Measurements from ENCODE around the gene VPS72. TPM values are rescaled to one million over a fixed set of nuclear protein-coding genes. Genes with fewer than 3 reads are reported as not detected.

VPS72 gene
- total and polyA plus RNA-seq, 2 of the 13 experiments (the other 11 are each of a cell fraction or from before 2014, with no cell fraction given): 33.7 to 34.5 TPM

DNA sequence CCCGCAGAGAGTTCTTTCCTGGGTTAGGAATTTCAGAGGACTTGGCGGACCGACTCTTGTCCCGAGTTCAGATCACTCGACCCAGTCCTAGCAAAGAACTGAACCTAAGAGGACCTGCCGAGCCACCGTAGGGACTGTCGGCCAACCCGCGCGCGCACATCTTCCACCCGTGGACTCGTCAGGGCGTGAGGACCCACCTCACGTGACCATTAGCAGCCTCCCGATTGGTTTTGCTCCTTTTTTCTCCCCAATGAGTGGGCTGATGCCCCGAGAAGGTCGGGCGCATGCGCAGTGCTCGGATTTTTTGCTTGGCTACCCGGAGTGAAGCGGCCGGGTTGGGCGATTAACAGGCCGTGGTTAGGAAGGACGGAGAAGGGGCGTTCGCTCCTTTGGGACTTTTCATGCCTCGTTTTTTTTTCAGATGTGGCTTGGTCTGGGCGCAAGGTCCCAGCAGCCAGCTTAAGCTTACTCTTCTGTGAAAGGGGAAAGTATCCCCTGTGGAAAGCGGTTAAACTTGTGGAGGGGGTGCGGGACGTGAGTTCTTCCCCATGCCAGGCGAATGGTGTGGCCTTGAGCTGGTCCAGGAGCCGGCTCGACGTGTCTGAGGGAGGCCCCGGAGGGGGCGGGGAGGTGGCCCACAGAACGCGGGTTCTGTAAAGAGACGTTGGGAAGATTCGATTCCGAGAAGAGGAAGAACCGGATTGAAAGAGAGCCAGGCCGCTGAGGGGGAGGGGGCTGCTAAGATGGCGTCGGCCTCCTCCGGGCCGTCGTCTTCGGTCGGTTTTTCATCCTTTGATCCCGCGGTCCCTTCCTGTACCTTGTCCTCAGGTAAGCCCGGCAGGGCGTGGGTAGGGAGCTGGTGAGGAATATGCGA is 8.5 kb upstream of the VPS72 start, which contains the start of gene PIP5K1A (continued):
- TF ChIP-seq, protein P1, sequence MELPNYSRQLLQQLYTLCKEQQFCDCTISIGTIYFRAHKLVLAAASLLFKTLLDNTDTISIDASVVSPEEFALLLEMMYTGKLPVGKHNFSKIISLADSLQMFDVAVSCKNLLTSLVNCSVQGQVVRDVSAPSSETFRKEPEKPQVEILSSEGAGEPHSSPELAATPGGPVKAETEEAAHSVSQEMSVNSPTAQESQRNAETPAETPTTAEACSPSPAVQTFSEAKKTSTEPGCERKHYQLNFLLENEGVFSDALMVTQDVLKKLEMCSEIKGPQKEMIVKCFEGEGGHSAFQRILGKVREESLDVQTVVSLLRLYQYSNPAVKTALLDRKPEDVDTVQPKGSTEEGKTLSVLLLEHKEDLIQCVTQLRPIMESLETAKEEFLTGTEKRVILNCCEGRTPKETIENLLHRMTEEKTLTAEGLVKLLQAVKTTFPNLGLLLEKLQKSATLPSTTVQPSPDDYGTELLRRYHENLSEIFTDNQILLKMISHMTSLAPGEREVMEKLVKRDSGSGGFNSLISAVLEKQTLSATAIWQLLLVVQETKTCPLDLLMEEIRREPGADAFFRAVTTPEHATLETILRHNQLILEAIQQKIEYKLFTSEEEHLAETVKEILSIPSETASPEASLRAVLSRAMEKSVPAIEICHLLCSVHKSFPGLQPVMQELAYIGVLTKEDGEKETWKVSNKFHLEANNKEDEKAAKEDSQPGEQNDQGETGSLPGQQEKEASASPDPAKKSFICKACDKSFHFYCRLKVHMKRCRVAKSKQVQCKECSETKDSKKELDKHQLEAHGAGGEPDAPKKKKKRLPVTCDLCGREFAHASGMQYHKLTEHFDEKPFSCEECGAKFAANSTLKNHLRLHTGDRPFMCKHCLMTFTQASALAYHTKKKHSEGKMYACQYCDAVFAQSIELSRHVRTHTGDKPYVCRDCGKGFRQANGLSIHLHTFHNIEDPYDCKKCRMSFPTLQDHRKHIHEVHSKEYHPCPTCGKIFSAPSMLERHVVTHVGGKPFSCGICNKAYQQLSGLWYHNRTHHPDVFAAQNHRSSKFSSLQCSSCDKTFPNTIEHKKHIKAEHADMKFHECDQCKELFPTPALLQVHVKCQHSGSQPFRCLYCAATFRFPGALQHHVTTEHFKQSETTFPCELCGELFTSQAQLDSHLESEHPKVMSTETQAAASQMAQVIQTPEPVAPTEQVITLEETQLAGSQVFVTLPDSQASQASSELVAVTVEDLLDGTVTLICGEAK (IDR thresholded peaks at IDR 0.05): no peak
- TF ChIP-seq, protein P1 (CRISPR knock-in tag; IDR thresholded peaks at IDR 0.05): no peak
- peak; percentile 68 for TF ChIP-seq RFXAP (CRISPR knock-in tag; IDR thresholded peaks at IDR 0.05; ENCODE audit: borderline replicate concordance)

Measured in HepG2 (cell line).